Measurements from ENCODE around the gene C2orf72. TPM values are rescaled to one million over a fixed set of nuclear protein-coding genes. Genes with fewer than 3 reads are reported as not detected.
A peak's percentile ranks its signal among the peaks of the same experiment; 100 is the strongest.

Gene C2orf72
- total RNA-seq, 1 donor from 2014 or later, result 0.84 TPM

DNA sequence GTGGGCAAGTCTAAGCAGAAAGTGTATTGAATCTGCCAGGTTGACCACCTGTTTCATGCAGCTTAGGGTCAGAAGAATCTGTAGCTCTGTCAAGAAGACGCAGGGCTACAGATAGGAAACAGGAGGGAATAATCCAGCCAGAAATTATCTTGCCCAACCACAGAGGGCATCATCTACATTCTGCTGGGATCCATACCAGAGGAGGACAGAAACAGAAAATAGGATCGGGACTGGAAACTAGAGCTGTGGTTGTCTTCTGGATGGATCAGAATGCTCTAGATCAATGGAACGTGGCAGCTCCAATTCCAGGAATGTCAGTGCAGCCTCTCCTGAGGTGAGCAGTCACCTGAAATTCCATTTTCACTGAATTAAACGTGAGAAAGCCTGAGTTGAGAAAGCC, 37.8 kb upstream of the C2orf72 start:
- Histone ChIP-seq H3K4me3 (ENCODE audit: insufficient read depth, low read depth, low read length) (no peak overlapping the region), H3K27me3 (ENCODE audit: insufficient read depth, low read length) (peaks cover 26% of the 10 kb centered on the region), H2AFZ (ENCODE audit: low read depth, low read length) (no peak overlapping the region), H3K36me3 (ENCODE audit: insufficient read depth, low read length) (no peaks in the 10 kb centered on the region), H3K27ac (ENCODE audit: low read depth, low read length) (no peak overlapping the region), H3K9ac (ENCODE audit: low read length) (no peak overlapping the region), H3K9me3 (ENCODE audit: insufficient read depth, low read depth, low read length) (no peaks in the 10 kb centered on the region), H4K20me1 (ENCODE audit: insufficient read depth, low read length) (no peaks in the 10 kb centered on the region), H3K4me1 (ENCODE audit: insufficient read depth, low read length) (no peaks in the 10 kb centered on the region), H3K4me2 (ENCODE audit: low read length) (no peak overlapping the region), H3K79me2 (ENCODE audit: insufficient read depth, low read length) (no peaks in the 10 kb centered on the region)
- DNase-seq (ENCODE audit: low read depth) (no peak), FAIRE-seq (no peak)
- Mint-ChIP-seq H3K4me1 (ENCODE audit: low read depth, unreplicated experiment) (no peaks in the 10 kb centered on the region), H3K36me3 (ENCODE audit: low read depth, unreplicated experiment) (no peaks in the 10 kb centered on the region), H3K27ac (ENCODE audit: unreplicated experiment) (no peak overlapping the region), H3K27me3 (ENCODE audit: low read depth, unreplicated experiment) (peaks cover 53% of the 10 kb centered on the region), H3K4me3 (ENCODE audit: unreplicated experiment) (no peak overlapping the region), H3K9me3 (ENCODE audit: unreplicated experiment) (peaks cover 24% of the 10 kb centered on the region)
- TF ChIP-seq, protein P1, sequence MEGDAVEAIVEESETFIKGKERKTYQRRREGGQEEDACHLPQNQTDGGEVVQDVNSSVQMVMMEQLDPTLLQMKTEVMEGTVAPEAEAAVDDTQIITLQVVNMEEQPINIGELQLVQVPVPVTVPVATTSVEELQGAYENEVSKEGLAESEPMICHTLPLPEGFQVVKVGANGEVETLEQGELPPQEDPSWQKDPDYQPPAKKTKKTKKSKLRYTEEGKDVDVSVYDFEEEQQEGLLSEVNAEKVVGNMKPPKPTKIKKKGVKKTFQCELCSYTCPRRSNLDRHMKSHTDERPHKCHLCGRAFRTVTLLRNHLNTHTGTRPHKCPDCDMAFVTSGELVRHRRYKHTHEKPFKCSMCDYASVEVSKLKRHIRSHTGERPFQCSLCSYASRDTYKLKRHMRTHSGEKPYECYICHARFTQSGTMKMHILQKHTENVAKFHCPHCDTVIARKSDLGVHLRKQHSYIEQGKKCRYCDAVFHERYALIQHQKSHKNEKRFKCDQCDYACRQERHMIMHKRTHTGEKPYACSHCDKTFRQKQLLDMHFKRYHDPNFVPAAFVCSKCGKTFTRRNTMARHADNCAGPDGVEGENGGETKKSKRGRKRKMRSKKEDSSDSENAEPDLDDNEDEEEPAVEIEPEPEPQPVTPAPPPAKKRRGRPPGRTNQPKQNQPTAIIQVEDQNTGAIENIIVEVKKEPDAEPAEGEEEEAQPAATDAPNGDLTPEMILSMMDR (IDR thresholded peaks at IDR 0.05; ENCODE audit: insufficient read depth, low read depth, low read length), result no peak
- no peak for TF ChIP-seq EZH2 (IDR thresholded peaks at IDR 0.05; ENCODE audit: insufficient read depth, low read length)

DNA sequence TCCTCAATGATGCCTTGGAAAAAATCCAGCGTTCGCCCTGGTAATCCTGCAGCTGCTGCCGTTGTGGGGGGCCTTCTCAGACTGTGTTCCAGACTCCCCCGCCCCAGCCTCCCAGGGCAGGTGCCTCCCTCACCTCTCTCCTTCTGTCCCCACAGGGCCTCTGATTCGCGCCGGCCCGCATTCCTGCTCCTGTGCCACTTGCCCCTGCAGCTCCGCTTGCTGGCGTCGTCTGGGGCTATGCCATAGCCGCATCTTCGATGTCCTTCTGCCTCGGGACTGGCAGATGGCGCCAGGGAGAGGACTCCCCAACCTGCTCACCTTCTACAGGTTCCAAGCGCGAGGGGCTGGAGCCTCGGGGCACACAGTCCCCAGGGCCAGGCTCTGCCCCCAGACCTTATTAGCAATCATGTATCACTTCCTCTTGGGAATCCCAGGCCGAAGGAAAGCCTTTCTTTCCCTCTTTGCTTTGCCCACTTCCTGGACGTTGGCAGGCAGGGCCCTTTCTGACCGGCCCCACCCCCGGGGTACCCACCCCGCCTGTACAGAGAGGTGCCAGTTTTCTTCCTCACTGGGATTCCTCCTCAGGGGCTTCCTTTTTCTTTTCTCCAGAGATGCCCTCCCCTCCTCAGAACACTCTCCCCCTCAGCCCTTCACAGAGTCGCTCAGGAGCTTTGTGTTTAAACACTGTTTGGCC, 37.0 kb upstream of the C2orf72 start:
- no peak for FAIRE-seq
- peak overlapping the region; percentile 20 for H3K27ac Mint-ChIP-seq (ENCODE audit: unreplicated experiment)

More for the DNA sequence above, 37.0 kb upstream of the C2orf72 start:
- Mint-ChIP-seq H3K27me3 (ENCODE audit: low read depth, unreplicated experiment) (peaks cover 53% of the 10 kb centered on the region), H3K36me3 (ENCODE audit: low read depth, unreplicated experiment) (no peaks in the 10 kb centered on the region), H3K9me3 (ENCODE audit: unreplicated experiment) (peaks cover 28% of the 10 kb centered on the region), H3K4me3 (ENCODE audit: unreplicated experiment) (no peak overlapping the region), H3K4me1 (ENCODE audit: low read depth, unreplicated experiment) (no peaks in the 10 kb centered on the region)
- Histone ChIP-seq H2AFZ (ENCODE audit: low read depth, low read length) (no peak overlapping the region), H3K9me3 (ENCODE audit: insufficient read depth, low read depth, low read length) (peaks cover under 1% of the 10 kb centered on the region), H3K27ac (ENCODE audit: low read depth, low read length) (no peak overlapping the region), H3K27me3 (ENCODE audit: insufficient read depth, low read length) (peaks cover 22% of the 10 kb centered on the region), H3K4me2 (ENCODE audit: low read length) (no peak overlapping the region), H3K9ac (ENCODE audit: low read length) (no peak overlapping the region), H3K4me3 (ENCODE audit: insufficient read depth, low read depth, low read length) (no peak overlapping the region), H3K4me1 (ENCODE audit: insufficient read depth, low read length) (no peaks in the 10 kb centered on the region), H4K20me1 (ENCODE audit: insufficient read depth, low read length) (no peaks in the 10 kb centered on the region), H3K79me2 (ENCODE audit: insufficient read depth, low read length) (no peaks in the 10 kb centered on the region), H3K36me3 (ENCODE audit: insufficient read depth, low read length) (no peaks in the 10 kb centered on the region)
- TF ChIP-seq, protein P1 (IDR thresholded peaks at IDR 0.05; ENCODE audit: insufficient read depth, low read depth, low read length), result no peak
- no peak for TF ChIP-seq EZH2 (IDR thresholded peaks at IDR 0.05; ENCODE audit: insufficient read depth, low read length)
- no peak for DNase-seq (ENCODE audit: low read depth)

All from astrocyte (in vitro differentiated cells and primary cell).